GM18517 (cell line): ENCODE results near the gene CDKAL1.
"Not testable (repeated sequence)": the region's sequence is repeated elsewhere in the genome, so short reads cannot be mapped to it uniquely, and the experiment has no call there.

Source experiments
- ATAC-seq: cut with Tn5 transposase; IDR thresholded peaks from one replicate; pipeline ENCODE4 v1.9.1; 2021; ENCODE audit warnings: mild to moderate bottlenecking, moderate library complexity; ENCODE audit not compliant: unreplicated experiment

CDKAL1 gene

DNA sequence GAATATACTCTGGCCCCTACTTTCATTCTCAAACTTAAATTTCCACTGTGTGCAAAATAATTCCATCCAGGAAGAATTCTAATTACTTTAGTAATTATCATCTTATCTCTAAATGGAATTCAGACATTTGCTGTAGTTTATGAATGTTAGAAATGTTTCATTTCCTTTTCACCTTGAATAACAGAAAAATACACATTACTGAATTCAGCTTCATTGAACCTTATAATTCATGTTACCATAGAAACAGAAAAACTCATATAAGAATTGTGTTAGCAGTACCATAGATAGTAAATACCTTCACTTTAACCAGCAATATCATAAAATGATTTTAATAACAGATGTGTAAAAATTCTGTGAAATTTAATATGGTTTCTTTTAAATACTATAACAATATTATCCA, 514.9 kb downstream of the CDKAL1 start:
- no peak for ATAC-seq

DNA sequence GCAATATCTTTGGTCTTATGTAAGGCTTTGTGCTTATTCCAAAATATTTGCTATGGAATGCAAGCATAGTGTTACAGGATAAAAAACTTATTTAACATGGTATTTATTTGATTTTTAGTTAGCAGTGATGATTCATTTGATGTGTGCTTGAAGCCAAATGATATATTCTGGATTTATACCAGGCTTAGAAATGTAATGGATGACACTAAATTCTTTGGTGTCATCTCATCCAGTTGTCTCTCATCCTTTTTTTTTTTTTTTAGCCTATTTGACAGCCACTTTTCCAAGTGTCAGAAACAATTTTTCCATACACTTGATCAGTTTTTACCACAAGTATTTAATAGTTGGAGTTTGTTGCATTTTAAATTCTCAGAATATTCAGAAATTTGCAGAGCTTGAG, 515.3 kb downstream of the CDKAL1 start:
- no peak for ATAC-seq

DNA sequence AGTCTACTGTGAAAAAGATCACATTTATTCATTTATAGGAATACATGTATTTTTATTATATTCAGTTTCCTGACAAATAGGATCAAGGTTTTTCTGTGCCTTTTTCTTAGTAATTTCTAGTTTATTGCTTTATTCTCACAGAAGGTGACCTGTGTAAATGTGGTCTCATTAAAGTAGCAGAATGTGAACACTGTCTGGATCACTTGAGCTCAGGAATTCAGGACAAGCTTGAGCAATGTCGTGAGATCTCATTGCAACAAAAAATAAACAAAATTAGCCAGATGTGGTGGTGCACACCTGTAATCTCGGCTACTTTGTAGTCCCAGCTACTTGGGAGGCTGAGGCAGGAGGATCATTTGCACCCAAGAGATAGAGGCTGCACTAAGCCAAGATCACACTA, 516.7 kb downstream of the CDKAL1 start:
- no peak for ATAC-seq

DNA sequence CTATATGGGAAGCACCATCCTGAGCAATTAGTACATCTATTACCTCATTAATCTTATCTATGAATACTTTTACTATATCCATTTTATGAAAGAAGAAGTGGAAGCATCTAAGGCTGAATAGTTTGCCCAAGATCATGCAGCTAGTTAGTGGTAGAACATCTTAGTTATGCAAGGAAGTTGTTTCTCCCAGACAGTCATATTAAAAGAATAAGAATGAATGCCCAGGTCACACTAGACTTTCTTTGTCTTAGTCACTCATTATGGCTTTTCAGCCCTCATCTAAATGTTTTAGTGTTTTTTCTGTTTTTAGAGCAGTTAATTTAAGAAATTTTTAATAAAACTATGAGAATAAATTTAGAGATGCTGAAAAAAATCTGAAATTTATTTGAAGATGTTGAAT, 517.5 kb downstream of the CDKAL1 start:
- ATAC-seq = no peak

DNA sequence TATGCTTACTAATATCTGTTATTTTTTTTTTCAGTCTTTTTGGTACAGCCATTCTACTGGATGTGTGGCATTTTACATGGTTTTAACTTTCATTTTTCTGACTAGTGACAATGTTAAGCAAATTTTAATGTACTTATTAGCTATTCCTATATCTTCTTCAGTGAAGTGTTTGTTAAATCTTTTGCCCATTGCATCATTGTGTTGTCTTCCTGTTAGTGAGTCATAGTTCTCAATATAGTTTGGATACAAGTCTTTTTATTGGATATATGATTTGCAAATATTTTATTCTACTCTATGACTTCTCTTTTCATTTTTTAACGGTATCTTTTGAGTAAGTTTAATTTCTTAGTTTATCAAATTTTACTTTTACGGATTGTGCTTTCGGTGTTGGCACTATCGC, 519.4 kb downstream of the CDKAL1 start:
- no peak for ATAC-seq

DNA sequence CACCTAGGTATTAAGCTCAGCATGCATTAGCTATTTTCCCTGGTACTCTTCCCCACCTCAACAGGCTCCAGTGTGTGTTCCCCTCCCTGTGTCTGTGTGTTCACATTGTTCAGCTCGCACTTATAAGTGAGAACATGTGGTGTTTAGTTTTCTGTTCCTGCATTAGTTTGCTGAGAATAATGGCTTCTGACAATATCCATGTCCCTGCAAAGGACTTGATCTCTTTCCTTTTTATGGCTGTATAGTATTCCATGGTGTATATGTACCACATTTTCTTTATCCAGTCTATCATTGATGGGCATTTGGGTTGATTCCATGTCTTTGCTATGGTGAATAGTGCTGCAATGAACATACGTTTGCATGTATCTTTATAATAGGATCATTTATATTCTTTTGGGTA, 521.2 kb downstream of the CDKAL1 start:
- not testable (repeated sequence) for ATAC-seq

DNA sequence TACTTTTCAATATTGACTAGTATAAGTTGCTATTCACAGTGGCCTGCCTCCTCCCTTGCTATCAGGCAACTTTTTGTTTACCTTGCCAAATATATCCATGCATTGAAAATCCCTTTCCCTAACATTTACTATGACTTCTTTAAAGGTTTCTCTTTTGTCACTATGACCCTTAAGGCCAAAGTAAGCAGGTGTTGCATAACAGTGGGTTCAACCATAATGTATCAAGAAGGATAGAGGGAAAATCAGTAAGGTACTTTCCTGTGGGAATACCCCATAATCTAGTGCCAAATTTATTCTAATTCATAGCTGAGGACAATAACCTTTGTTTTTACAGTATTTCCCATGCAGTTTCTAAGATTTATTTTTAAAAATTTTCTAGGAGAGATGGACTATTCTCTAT, 527.6 kb downstream of the CDKAL1 start:
- no peak for ATAC-seq

DNA sequence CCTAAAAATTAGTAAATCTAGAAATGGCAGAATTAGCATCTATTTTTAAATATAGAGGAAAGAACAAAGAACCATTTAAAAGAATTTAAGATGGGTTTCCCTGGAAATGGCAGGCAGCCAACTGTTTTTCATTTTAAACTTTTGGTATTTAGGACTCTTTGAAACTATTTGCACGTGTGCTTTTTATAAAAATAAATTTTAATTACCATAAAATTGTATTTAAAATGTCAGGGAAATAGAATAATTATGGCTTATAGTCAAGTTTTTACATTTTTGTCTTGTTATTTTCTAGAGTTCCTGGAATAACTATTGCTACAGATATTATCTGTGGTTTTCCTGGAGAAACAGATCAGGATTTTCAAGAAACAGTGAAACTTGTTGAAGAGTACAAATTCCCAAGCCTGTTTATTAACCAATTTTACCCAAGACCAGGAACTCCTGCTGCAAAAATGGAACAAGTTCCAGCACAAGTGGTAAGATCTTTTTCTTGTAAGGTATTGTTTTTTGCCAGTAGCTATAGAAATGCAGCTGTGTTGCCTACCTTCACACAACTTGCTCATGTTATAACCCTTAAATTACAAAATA, 530.6 kb downstream of the CDKAL1 start:
- ATAC-seq = no peak

DNA sequence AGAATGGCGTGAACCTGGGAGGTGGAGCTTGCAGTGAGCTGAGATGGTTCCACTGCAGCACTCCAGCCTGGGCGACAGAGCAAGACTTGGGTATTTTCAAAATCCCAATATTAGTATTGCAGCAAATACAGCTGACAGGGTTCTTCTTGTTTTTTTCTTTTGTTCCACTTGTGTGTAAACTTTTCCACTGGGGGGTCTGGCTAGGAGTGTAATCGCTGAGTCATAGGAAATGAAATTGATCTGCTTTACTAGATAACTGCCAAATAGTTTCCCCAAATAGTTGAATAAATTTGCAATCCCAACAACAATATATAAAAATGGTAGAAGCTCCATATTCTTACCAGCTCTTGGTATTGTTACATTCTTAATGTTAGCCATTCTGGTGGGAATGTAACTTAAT, 533.3 kb downstream of the CDKAL1 start:
- no peak for ATAC-seq

DNA sequence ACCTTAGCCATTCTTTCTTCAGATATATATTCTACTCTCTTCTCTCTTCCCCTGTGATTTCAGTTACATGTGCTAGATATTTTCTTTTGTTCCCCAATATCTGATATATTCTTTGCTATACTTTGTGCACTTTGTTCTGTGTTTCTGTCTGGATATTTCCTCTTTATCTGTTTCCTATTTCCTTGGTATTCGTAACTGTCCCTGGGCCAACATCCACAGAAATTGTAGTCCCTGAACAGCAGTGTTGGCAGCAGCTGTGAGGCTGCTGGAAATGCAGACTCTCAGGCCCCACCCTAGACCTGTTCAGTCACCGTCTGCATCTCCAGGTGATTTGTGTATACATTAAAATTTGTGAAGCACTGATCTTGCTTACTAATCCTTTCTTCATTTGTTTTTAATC, 536.4 kb downstream of the CDKAL1 start:
- ATAC-seq = no peak

DNA sequence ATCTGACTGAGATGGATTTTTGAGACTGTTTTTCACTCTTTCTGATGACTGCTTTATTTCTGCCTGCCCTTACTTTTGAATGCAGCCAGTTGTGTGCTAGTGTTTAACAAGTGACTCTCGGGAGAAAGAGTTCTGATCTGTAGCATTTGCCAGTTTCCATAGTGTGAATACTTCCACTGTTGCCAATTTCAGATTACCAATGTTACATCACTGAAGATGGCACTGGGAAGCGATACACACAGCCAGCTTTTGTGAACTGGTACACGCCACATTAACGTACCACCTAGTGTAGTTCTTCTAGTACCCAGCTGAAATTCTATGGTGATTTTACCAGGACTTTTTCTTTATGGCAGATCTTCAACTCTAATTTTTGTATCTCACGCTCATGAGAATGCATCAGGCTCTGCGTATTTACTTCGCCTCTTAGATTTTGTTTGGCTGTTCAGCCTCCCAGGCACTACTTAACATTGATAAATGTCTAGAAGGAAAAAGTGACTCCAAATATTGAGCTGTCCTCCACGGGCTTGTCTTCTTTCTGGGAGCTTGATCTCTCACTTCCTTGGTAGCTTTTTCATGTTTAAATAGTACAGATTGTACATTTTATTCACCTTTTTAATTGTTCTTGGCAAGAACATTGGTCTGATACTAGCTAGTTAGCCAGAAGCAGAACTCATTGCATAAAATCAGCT, 537.7 kb downstream of the CDKAL1 start:
- ATAC-seq = no peak

DNA sequence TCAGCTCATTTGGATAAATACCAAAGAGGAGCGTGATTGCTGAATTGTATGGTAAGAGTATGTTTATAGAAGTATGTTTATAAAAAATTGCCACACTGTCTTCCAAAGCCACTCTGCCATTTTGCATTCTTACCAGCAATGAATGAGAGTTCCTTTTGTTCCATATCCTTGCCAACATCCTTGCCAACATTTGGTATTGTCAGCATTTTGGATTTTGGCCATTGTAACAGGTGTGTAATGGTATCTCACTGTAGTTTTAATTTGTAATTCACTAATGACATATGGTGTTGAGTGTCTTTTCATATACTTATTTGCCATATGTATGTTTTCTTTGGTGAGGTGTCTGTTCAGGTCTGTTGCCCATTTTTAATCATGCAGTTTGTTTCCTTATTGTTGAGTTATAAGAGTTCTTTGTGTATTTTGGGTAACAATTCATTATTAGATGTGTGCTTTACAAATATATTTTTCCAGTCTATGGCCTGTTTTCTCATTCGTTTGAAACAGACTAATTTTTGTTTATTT, 539.1 kb downstream of the CDKAL1 start:
- no peak for ATAC-seq

DNA sequence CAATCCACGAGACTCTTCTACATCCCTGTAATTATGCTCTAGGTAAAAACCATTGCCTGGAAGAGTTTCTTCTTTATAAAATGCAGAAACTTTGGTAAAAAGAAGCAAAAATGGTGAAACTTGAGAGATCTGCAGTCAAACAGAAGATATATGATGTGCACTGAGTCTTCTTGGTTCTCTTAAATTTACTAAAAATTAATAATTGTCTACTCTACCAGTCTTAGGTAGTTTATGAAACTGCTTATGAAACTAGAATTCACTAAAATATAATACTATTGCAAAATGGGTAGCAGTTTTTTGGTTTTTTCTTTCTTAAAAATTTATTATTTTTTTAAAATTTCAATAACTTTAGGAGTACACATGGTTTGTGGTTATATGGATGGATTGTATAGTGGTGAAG, 540.2 kb downstream of the CDKAL1 start:
- no peak for ATAC-seq

DNA sequence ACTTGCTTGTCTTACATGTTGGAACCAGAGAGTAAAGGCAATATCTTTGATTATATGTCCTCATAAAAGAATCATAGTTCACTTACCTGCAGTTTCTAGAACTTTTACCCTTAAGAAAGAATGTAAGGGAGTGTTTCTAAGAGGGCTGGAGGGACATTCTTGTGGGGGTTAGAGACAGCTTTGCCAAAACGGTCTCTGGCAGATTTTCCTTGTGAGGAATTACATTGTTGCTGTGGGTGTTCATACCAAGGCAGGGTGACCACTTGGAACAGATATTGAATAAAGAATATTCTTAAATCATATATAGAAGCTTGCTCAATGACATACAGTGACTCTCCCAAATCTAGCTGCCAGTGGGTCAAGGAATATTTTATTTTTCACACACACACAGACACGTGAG, 541.7 kb downstream of the CDKAL1 start:
- ATAC-seq = no peak

DNA sequence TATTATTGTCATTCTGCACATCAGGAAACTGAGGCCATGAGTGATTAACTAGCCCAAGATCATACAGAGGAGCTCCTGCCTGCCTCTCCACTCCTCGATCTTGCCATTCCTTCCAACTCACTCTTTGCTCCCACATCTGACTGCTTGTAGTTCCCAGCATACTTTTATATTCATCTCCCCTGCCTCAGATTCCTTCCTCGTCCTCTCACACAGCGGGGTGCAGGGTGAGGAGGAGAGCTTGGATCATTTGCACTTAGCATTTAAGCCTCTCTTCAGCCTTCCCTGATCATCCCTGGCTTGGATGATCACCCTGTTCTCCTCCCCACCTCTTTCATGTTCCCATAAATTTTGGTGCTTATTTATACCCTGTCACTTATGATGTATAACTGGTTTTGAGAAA, 544.2 kb downstream of the CDKAL1 start:
- ATAC-seq = no peak

DNA sequence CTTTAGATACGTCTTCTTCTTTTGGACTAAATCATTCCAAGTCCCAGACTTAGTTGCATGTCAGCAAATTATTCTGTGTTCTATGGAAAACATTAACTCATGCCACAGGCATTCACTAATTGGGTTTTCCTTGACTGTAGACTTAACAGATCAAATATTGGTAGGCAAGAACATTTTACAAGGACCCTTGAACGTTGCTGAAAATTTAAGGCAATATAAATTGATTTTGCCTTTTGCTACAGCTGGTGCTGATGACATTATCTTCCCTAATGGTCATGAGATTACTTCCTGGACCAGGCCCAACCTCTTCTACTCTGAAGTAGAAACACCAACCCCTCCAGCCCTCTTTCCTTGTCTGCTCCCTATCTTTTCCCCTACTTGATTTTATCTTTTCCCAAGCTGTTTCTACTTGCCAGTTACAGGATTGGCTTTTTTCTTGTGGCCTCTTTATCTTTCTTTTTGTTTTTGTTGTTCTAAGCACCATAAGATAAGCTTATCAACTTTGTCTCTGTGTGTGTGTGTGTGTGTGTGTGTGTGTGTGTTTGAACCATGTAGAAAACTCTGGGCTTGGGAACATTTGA, 545.3 kb downstream of the CDKAL1 start:
- no peak for ATAC-seq

DNA sequence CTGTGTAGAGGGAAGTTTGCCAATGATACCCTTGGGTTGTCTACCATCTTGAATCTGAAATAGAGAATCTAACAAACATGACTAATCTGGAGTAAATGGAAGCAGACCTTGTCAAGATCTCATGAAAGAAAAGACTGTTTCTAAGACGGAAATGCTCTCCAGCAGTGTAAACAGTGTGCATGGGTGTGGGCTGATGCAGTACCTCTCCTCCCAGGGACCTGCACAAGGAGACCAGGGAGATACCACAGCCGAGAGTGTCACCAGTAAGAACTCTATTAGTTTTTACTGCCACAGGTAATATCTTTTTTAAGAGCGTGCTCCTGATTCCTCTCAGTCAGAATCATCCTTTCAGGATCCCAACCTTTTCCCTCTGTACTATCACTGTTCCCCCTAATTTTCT, 546.0 kb downstream of the CDKAL1 start:
- no peak for ATAC-seq

DNA sequence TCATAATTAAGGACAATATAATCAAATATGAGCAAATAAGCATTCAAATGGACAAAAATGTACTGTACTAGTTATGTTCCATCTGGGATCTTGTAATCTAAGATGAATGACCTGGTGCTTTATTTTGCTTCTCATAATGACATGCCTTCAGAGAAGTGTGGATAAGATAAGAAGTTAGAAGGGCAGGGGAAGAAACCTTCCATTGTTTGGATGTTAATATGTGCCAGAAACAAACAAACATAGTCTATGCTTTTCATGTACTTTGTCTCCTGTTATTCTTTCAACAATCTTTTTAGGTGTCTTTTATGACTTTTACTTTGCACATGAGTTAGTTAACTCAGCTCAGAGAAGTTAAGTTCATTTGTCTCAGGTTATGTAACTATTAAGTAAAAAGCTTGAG, 547.8 kb downstream of the CDKAL1 start:
- ATAC-seq = no peak

DNA sequence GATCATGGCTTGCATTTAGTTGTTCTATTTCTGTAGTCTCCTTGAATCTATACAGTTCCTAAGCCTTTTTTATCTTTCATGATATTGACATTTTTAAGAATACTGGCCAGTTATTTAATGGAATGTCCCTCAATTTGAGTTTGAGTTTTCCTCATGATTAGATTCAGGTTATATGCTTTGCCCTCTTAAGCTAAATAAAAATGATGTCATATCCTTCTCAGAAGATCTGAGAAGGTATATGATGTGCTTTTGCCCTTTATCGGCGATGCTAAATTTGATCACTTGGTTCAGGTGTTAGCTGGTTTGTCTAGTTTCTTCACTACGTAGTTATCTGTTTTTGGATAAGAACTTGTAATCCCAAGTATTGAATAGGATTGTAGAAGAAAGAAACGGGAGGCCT, 549.5 kb downstream of the CDKAL1 start:
- no peak for ATAC-seq

DNA sequence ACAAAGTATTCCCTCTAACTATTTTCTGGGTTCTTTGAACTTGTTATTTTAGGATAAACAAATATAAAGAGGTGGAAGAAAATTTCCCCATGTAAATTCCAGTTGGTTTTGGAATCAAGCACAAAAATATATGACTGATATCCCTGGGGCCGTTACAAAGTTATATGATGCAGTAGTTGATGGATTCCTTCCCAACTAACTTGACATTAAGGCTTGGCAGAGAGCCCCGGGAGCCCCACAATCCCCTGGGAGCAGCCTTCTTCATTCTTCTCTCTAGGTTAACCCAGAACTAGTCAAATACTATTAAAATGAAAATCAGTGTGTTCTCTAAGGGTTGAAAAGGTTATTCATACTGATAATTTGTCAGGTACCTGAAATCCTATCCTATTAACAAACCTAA, 550.4 kb downstream of the CDKAL1 start:
- no peak for ATAC-seq

DNA sequence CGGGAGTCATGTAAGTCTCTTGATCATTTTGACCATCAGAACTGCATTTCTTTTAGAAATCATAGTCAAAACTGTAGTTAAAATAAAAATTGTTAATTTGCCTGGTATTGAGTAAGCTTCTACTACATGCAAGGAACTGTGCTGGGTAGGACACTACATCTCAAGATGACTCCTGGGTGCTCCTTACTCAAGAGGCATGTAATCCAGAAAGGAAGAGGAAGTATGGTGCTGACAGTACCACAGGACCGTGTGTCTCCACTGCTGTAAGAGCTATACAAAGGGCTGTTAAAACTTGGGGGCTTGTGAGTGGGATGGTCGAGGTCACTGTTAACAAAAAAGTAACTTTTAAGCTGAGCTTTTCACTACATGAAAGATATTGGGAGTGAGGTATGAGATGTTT, 551.0 kb downstream of the CDKAL1 start:
- no peak for ATAC-seq

DNA sequence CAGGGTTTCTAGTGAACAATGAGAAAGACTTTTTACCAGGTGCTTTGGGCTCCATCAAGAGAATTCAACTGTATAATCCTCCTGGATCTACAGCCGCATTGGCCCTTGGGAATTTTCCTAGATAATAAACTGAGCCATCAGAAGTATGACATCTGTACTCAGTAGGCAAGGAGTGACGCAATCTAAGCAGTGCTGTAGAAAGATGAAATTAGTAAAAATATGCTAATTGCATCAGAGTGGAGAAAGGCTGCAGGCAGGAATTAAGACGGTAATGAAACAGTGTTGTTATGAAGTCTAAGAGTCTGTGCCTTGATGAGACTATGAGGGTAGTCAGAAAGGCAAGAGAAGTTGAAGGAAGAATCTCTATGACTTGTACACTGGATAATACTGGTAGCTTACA, 551.4 kb downstream of the CDKAL1 start:
- no peak for ATAC-seq

DNA sequence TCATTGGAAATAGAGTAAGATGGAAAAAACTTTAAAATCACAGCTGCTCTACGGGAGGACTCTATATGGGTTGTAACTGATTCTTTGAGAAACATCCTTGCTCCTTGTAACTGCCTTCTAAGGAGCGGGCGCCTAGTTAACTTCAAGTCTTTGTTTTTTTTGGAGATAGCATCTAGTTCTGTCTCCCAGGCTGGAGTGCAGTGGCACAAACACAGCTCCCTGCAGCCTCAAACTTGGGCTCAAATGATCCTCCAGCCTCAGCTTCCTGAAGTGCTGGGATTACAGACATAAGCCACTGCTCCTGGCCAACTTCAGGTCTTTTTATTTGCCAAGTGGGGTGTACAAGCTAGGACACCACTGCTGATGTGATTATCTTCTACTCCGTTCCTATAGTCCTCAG, 552.9 kb downstream of the CDKAL1 start:
- ATAC-seq = no peak
